Liver (tissue), 9 donors: ENCODE results near the gene STK11IP. TPM values are rescaled to one million over a fixed set of nuclear protein-coding genes. Genes with fewer than 3 reads are reported as not detected.

Experiments used
- DNase-seq: peaks from one replicate; pipeline ENCODE4 v3.0.0-alpha.2; 2017; ENCODE audit warnings: low spot score
- H3K27ac ChIP-seq, 2 donors: one replicate each; pipeline ENCODE4 v1.7.0; 2013; ENCODE audit warnings: inconsistent platforms in 2 of 2, low read length in 2 of 2, control low read depth in 1 of 2, low read depth in 1 of 2, mild to moderate bottlenecking in 1 of 2
- H3K27me3 ChIP-seq, 4 donors: one replicate each; pipeline versions ENCODE4 v1.6.1 to v1.7.0; 2013; ENCODE audit warnings: low read length in 3 of 4, inconsistent platforms in 1 of 4, mild to moderate bottlenecking in 1 of 4, moderate library complexity in 1 of 4; ENCODE audit not compliant: control insufficient read depth in 4 of 4, insufficient read depth in 4 of 4
- H3K36me3 ChIP-seq, 4 donors: one replicate each; pipeline versions ENCODE4 v1.6.1 to v1.7.0; 2013; ENCODE audit warnings: low read length in 3 of 4, mild to moderate bottlenecking in 3 of 4, low read depth in 1 of 4, moderate library complexity in 1 of 4; ENCODE audit not compliant: control insufficient read depth in 4 of 4, insufficient read depth in 3 of 4
- H3K4me1 ChIP-seq, 4 donors: one replicate each; pipeline versions ENCODE4 v1.6.1 to v1.7.0; 2013; ENCODE audit warnings: low read length in 3 of 4, mild to moderate bottlenecking in 3 of 4, moderate library complexity in 1 of 4; ENCODE audit not compliant: control insufficient read depth in 4 of 4, insufficient read depth in 4 of 4
- H3K4me3 ChIP-seq, 3 donors: one replicate each; pipeline versions ENCODE4 v1.6.1 to v1.7.0; 2013; ENCODE audit warnings: low read length in 3 of 3, control low read depth in 1 of 3, low read depth in 1 of 3, mild to moderate bottlenecking in 1 of 3
- H3K9ac ChIP-seq, 2 donors: one replicate each; pipeline ENCODE4 v1.7.0; 2013; ENCODE audit warnings: low read length in 2 of 2, mild to moderate bottlenecking in 2 of 2, moderate library complexity in 2 of 2, control low read depth in 1 of 2, low read depth in 1 of 2
- H3K9me3 ChIP-seq, 4 donors: one replicate each; pipeline versions ENCODE4 v1.6.1 to v1.7.0; 2013; ENCODE audit warnings: low read length in 3 of 4; ENCODE audit not compliant: control insufficient read depth in 4 of 4
- EGR1 ChIP-seq, 2 donors: IDR thresholded peaks; 2 replicates each; pipeline ENCODE4 v1.6.1; 2016 to 2018; ENCODE audit warnings: antibody characterized with exemption in 2 of 2, low read depth in 2 of 2
- FOXA1 ChIP-seq: IDR thresholded peaks from 2 replicates; pipeline ENCODE4 v1.6.1; 2016; ENCODE audit warnings: antibody characterized with exemption
- FOXA2 ChIP-seq: IDR thresholded peaks from 2 replicates; pipeline ENCODE4 v1.6.1; 2016; ENCODE audit warnings: antibody characterized with exemption
- GABPA ChIP-seq, 2 donors: IDR thresholded peaks in 1 of 2; conservative IDR thresholded peaks in 1 of 2; 2 replicates each; pipeline ENCODE4 v1.6.1; 2016; ENCODE audit warnings: antibody characterized with exemption in 2 of 2, mild to moderate bottlenecking in 1 of 2, moderate library complexity in 1 of 2
- HNF4A ChIP-seq, 2 donors: conservative IDR thresholded peaks; 2 replicates each; pipeline ENCODE4 v1.6.1; 2016; ENCODE audit warnings: antibody characterized with exemption in 2 of 2, mild to moderate bottlenecking in 2 of 2
- HNF4G ChIP-seq: IDR thresholded peaks from 2 replicates; pipeline ENCODE4 v1.6.1; 2016; ENCODE audit warnings: antibody characterized with exemption
- JUND ChIP-seq, 2 donors: IDR thresholded peaks; 2 replicates each; pipeline ENCODE4 v1.6.1; 2016; ENCODE audit warnings: antibody characterized with exemption in 2 of 2
- NR2F2 ChIP-seq: IDR thresholded peaks from 2 replicates; pipeline ENCODE4 v1.6.1; 2016; ENCODE audit warnings: antibody characterized with exemption
- RAD21 ChIP-seq, 2 donors: IDR thresholded peaks; 2 replicates each; pipeline ENCODE4 v1.6.1; 2016; ENCODE audit warnings: antibody characterized with exemption in 2 of 2, mild to moderate bottlenecking in 2 of 2
- RXRA ChIP-seq, 2 donors: IDR thresholded peaks; 2 replicates each; pipeline ENCODE4 v1.6.1; 2017 to 2018; ENCODE audit warnings: antibody characterized with exemption in 2 of 2, mild to moderate bottlenecking in 1 of 2
- SP1 ChIP-seq: IDR thresholded peaks from 2 replicates; pipeline ENCODE4 v1.6.1; 2018; ENCODE audit warnings: antibody characterized with exemption, mild to moderate bottlenecking
- TAF1 ChIP-seq: conservative IDR thresholded peaks from 2 replicates; pipeline ENCODE4 v1.6.1; 2016; ENCODE audit warnings: antibody characterized with exemption, mild to moderate bottlenecking
- YY1 ChIP-seq: IDR thresholded peaks from 2 replicates; pipeline ENCODE4 v1.6.1; 2016; ENCODE audit warnings: antibody characterized with exemption, mild to moderate bottlenecking
- WGBS: extraction: QIAGEN DNeasy Blood & Tissue Kit; methylation state at CpG from one replicate; pipeline ENCODE4 v1.1.7; 2013; 5-methylcytosine and 5-hydroxymethylcytosine counted together
- polyA plus RNA-seq, 2 donors: library from polyadenylated mRNA; stranded (reverse) in 1 of 2; unstranded in 1 of 2; fragments of 200-250 nt in 1 of 2; fragments of >200 nt in 1 of 2; fragmentation: Nextera tagmentation in 1 of 2; extraction: Ambion mirVana in 1 of 2; gene quantifications; one replicate each; pipeline versions ENCODE4 v1.2.1 to v1.2.3, GENCODE V29; 2013 to 2015
- total RNA-seq, 2 donors: library from RNA; depleted of rRNA; stranded (reverse); fragments of >200 nt; gene quantifications; one replicate each; pipeline ENCODE4 v1.2.3, GENCODE V29; 2014
- TF ChIP-seq, protein P1 (sequence below): IDR thresholded peaks from 2 replicates; pipeline ENCODE4 v1.6.1; 2016; ENCODE audit warnings: antibody characterized with exemption
- TF ChIP-seq, protein P2 (sequence below): IDR thresholded peaks from 2 replicates; pipeline ENCODE4 v1.6.1; 2016; ENCODE audit warnings: antibody characterized with exemption, mild to moderate bottlenecking
- TF ChIP-seq, protein P3 (sequence below): IDR thresholded peaks from 2 replicates; pipeline ENCODE4 v1.6.1; 2016; ENCODE audit warnings: antibody characterized with exemption
- TF ChIP-seq, protein P4 (sequence below): fragments of 150-350 bp; IDR thresholded peaks from 2 replicates; pipeline ENCODE4 v1.5.1; 2017; ENCODE audit warnings: improper control_type of control experiment, low read depth, low read length; ENCODE audit not compliant: missing input control
- TF ChIP-seq, protein P5 (sequence below): IDR thresholded peaks from 2 replicates; pipeline ENCODE4 v1.6.1; 2016; ENCODE audit warnings: antibody characterized with exemption
- donor health status: healthy.
- donor health status: healthy.
- donor health status: healthy.
- donor health status: healthy.
- donor health status: healthy.

STK11IP gene
- total and polyA plus RNA-seq, 4 donors = 2.9 to 8.4 (median 6.4) TPM

DNA sequence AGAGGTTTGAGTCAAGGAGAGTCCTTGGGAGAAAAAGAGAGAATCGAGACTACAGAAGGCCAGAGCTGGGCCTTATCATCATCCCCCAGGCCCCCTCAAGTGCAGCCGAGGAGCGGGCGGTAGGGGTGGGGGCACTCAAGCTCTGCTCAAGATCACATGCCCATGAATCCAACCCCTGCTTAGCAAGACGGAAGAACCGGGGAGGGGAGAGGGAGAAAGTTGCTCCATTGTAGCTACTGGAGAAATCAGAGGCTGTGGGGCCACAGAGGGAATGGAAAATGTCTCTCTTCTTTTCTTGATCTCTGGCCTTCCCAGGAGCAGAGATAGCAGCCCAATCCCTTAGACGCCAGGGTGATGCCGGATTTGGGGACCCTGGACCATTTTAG lies 44.4 kb downstream of the STK11IP start (continued):
- TF ChIP-seq, protein P1, sequence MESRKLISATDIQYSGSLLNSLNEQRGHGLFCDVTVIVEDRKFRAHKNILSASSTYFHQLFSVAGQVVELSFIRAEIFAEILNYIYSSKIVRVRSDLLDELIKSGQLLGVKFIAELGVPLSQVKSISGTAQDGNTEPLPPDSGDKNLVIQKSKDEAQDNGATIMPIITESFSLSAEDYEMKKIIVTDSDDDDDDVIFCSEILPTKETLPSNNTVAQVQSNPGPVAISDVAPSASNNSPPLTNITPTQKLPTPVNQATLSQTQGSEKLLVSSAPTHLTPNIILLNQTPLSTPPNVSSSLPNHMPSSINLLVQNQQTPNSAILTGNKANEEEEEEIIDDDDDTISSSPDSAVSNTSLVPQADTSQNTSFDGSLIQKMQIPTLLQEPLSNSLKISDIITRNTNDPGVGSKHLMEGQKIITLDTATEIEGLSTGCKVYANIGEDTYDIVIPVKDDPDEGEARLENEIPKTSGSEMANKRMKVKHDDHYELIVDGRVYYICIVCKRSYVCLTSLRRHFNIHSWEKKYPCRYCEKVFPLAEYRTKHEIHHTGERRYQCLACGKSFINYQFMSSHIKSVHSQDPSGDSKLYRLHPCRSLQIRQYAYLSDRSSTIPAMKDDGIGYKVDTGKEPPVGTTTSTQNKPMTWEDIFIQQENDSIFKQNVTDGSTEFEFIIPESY = no peak
- TF ChIP-seq TAF1 = no peak
- TF ChIP-seq HNF4A (conservative IDR thresholded peaks at IDR 0.05) = no peak
- TF ChIP-seq GABPA (IDR thresholded peaks at IDR 0.05 in 1 of 2, conservative IDR thresholded peaks at IDR 0.05 in 1 of 2) = no peak

DNA sequence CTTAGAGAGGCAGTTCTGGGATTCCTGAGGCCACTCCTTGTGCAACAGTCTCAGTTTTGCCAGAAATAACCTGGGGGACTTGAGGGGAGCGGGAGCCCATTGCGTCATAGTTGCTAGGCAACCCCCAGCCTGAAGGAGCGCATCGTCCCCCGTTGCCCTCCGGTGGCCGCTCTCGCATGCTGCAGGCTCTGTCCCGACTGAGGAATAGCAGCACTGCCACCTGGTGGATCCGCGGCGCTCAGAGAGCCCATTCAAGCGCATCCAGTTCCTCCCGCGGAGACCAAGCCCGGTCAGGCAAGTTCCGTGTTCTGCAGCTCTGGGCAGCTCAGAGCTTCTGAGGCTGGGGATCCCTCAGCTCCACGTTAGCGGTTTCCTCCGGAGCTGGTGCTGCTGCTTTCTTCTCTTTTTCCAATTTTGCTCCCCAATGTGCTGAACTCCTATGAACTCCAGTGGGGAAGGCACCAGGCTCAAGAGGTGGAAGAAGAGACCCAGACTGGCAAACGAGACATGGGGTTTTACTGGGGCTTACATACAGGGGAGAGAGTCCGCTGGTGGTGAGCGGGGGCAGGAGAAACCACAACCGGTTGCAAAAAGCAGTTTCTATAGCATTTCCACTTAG lies 44.9 kb downstream of the STK11IP start:
- H3K4me3 ChIP-seq = no peak overlapping the region
- 7% methylated on average over 24 of the region's 24 CpGs for WGBS

More for the DNA sequence above, 44.9 kb downstream of the STK11IP start:
- H3K36me3 ChIP-seq = no peaks in the 10 kb centered on the region
- H3K4me1 ChIP-seq = peaks cover 0 to 4% (median 2%) of the 10 kb centered on the region in 4 donors
- DNase-seq = peak; percentile 87
- H3K9ac ChIP-seq = no peak overlapping the region
- no peaks in the 10 kb centered on the region for H3K27me3 ChIP-seq
- TF ChIP-seq, protein P2, sequence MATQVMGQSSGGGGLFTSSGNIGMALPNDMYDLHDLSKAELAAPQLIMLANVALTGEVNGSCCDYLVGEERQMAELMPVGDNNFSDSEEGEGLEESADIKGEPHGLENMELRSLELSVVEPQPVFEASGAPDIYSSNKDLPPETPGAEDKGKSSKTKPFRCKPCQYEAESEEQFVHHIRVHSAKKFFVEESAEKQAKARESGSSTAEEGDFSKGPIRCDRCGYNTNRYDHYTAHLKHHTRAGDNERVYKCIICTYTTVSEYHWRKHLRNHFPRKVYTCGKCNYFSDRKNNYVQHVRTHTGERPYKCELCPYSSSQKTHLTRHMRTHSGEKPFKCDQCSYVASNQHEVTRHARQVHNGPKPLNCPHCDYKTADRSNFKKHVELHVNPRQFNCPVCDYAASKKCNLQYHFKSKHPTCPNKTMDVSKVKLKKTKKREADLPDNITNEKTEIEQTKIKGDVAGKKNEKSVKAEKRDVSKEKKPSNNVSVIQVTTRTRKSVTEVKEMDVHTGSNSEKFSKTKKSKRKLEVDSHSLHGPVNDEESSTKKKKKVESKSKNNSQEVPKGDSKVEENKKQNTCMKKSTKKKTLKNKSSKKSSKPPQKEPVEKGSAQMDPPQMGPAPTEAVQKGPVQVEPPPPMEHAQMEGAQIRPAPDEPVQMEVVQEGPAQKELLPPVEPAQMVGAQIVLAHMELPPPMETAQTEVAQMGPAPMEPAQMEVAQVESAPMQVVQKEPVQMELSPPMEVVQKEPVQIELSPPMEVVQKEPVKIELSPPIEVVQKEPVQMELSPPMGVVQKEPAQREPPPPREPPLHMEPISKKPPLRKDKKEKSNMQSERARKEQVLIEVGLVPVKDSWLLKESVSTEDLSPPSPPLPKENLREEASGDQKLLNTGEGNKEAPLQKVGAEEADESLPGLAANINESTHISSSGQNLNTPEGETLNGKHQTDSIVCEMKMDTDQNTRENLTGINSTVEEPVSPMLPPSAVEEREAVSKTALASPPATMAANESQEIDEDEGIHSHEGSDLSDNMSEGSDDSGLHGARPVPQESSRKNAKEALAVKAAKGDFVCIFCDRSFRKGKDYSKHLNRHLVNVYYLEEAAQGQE = peak; percentile 60
- TF ChIP-seq YY1 = no peak
- no peak for TF ChIP-seq FOXA1
- TF ChIP-seq, protein P1 = no peak
- TF ChIP-seq FOXA2 = no peak
- peak; percentile 37 to 54 for TF ChIP-seq RXRA (IDR thresholded peaks at IDR 0.05)
- no peak for TF ChIP-seq HNF4G
- TF ChIP-seq HNF4A (conservative IDR thresholded peaks at IDR 0.05) = no peak
- TF ChIP-seq, protein P3, sequence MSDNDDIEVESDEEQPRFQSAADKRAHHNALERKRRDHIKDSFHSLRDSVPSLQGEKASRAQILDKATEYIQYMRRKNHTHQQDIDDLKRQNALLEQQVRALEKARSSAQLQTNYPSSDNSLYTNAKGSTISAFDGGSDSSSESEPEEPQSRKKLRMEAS = no peak
- no peak for TF ChIP-seq JUND (IDR thresholded peaks at IDR 0.05)
- no peak for TF ChIP-seq EGR1 (IDR thresholded peaks at IDR 0.05; ENCODE audit: low read depth in 2 of 2)
- TF ChIP-seq NR2F2 = no peak
- TF ChIP-seq GABPA (IDR thresholded peaks at IDR 0.05 in 1 of 2, conservative IDR thresholded peaks at IDR 0.05 in 1 of 2) = no peak
- TF ChIP-seq SP1 = no peak
- TF ChIP-seq, protein P4, sequence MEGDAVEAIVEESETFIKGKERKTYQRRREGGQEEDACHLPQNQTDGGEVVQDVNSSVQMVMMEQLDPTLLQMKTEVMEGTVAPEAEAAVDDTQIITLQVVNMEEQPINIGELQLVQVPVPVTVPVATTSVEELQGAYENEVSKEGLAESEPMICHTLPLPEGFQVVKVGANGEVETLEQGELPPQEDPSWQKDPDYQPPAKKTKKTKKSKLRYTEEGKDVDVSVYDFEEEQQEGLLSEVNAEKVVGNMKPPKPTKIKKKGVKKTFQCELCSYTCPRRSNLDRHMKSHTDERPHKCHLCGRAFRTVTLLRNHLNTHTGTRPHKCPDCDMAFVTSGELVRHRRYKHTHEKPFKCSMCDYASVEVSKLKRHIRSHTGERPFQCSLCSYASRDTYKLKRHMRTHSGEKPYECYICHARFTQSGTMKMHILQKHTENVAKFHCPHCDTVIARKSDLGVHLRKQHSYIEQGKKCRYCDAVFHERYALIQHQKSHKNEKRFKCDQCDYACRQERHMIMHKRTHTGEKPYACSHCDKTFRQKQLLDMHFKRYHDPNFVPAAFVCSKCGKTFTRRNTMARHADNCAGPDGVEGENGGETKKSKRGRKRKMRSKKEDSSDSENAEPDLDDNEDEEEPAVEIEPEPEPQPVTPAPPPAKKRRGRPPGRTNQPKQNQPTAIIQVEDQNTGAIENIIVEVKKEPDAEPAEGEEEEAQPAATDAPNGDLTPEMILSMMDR = peak; percentile 100
- TF ChIP-seq, protein P5, sequence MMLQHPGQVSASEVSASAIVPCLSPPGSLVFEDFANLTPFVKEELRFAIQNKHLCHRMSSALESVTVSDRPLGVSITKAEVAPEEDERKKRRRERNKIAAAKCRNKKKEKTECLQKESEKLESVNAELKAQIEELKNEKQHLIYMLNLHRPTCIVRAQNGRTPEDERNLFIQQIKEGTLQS = peak; percentile 61
- peak; percentile 96 to 98 for TF ChIP-seq RAD21 (IDR thresholded peaks at IDR 0.05)
- TF ChIP-seq TAF1 = no peak
- no peak overlapping the region for H3K27ac ChIP-seq
- H3K9me3 ChIP-seq = no peaks in the 10 kb centered on the region
